ENCODE measurements around the gene ZCCHC24.

GRCh38 chr10:79490400-79491142, 45.1 kb upstream of the ZCCHC24 start:
- TF ChIP-seq, protein P1, sequence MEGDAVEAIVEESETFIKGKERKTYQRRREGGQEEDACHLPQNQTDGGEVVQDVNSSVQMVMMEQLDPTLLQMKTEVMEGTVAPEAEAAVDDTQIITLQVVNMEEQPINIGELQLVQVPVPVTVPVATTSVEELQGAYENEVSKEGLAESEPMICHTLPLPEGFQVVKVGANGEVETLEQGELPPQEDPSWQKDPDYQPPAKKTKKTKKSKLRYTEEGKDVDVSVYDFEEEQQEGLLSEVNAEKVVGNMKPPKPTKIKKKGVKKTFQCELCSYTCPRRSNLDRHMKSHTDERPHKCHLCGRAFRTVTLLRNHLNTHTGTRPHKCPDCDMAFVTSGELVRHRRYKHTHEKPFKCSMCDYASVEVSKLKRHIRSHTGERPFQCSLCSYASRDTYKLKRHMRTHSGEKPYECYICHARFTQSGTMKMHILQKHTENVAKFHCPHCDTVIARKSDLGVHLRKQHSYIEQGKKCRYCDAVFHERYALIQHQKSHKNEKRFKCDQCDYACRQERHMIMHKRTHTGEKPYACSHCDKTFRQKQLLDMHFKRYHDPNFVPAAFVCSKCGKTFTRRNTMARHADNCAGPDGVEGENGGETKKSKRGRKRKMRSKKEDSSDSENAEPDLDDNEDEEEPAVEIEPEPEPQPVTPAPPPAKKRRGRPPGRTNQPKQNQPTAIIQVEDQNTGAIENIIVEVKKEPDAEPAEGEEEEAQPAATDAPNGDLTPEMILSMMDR (IDR thresholded peaks at IDR 0.05), result no peak
- TF ChIP-seq POLR2AphosphoS5 (IDR thresholded peaks at IDR 0.05) (no peak), POLR2A (IDR thresholded peaks at IDR 0.05) (no peak), EP300 (IDR thresholded peaks at IDR 0.05; ENCODE audit: low read depth) (no peak)
